Measurements from ENCODE around the gene EXOC6.

EXOC6 gene

DNA sequence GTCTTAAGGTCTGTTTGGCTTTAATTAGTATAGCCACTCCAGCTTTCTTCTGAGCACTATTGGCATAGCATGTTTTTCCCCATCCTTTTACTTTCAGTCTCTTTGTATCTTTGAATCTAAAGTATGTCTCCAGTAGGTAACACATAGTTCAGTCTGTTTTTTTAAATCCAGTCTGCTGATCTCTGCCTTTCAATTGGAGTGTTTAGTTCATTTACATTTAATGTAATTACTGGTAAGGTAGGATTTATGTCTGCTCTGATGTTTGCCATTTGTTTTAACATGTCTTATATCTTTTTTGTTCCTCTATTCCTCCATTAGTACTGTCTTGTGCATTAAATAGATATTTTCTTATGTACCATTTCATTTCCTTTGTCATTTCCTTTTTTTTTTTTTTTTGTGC, 72.5 kb downstream of the EXOC6 start:
- H3K27ac ChIP-seq (replicated peaks), result no peak overlapping the region
- TF ChIP-seq, protein P1, sequence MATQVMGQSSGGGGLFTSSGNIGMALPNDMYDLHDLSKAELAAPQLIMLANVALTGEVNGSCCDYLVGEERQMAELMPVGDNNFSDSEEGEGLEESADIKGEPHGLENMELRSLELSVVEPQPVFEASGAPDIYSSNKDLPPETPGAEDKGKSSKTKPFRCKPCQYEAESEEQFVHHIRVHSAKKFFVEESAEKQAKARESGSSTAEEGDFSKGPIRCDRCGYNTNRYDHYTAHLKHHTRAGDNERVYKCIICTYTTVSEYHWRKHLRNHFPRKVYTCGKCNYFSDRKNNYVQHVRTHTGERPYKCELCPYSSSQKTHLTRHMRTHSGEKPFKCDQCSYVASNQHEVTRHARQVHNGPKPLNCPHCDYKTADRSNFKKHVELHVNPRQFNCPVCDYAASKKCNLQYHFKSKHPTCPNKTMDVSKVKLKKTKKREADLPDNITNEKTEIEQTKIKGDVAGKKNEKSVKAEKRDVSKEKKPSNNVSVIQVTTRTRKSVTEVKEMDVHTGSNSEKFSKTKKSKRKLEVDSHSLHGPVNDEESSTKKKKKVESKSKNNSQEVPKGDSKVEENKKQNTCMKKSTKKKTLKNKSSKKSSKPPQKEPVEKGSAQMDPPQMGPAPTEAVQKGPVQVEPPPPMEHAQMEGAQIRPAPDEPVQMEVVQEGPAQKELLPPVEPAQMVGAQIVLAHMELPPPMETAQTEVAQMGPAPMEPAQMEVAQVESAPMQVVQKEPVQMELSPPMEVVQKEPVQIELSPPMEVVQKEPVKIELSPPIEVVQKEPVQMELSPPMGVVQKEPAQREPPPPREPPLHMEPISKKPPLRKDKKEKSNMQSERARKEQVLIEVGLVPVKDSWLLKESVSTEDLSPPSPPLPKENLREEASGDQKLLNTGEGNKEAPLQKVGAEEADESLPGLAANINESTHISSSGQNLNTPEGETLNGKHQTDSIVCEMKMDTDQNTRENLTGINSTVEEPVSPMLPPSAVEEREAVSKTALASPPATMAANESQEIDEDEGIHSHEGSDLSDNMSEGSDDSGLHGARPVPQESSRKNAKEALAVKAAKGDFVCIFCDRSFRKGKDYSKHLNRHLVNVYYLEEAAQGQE (IDR thresholded peaks at IDR 0.05; ENCODE audit: insufficient replicate concordance, low read depth), result no peak
- TF ChIP-seq GABPA (IDR thresholded peaks at IDR 0.05; ENCODE audit: low read depth), result no peak
- no peak for TF ChIP-seq POLR2AphosphoS5 (IDR thresholded peaks at IDR 0.05; ENCODE audit: low read depth)
- no peak for TF ChIP-seq SPI1 (IDR thresholded peaks at IDR 0.05; ENCODE audit: borderline replicate concordance, low read depth)
- TF ChIP-seq, protein P2, sequence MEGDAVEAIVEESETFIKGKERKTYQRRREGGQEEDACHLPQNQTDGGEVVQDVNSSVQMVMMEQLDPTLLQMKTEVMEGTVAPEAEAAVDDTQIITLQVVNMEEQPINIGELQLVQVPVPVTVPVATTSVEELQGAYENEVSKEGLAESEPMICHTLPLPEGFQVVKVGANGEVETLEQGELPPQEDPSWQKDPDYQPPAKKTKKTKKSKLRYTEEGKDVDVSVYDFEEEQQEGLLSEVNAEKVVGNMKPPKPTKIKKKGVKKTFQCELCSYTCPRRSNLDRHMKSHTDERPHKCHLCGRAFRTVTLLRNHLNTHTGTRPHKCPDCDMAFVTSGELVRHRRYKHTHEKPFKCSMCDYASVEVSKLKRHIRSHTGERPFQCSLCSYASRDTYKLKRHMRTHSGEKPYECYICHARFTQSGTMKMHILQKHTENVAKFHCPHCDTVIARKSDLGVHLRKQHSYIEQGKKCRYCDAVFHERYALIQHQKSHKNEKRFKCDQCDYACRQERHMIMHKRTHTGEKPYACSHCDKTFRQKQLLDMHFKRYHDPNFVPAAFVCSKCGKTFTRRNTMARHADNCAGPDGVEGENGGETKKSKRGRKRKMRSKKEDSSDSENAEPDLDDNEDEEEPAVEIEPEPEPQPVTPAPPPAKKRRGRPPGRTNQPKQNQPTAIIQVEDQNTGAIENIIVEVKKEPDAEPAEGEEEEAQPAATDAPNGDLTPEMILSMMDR (IDR thresholded peaks at IDR 0.05; ENCODE audit: insufficient read depth, low read length), result no peak
- no peak overlapping the region for H3K4me3 ChIP-seq (replicated peaks; ENCODE audit: insufficient read depth, low read length)
- H3K27me3 ChIP-seq (ENCODE audit: insufficient read depth, poor library complexity, severe bottlenecking), result no peaks in the 10 kb centered on the region
- no peak for DNase-seq (ENCODE audit: low read depth in 1 of 2, low spot score in 1 of 2)

DNA sequence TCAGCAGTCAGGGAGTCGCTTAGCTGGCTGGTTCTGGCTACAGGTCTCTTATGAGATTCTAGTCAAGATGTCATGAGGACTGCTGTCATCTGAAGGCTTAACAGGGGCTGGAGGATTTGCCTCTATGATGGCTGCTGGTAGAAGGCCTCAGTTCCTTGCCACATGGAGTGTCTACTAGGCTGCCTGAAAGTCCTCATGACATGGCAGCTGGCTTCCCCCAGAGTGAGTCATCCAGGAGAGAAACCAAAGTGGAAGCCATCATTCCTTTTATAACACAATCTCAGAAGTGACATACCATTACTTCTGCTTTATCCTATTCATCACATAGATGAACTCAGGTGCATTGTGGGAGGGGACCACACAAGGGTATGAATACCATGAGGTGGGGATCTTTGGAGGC, 75.1 kb downstream of the EXOC6 start:
- TF ChIP-seq SPI1 (IDR thresholded peaks at IDR 0.05; ENCODE audit: borderline replicate concordance, low read depth) (no peak), POLR2AphosphoS5 (IDR thresholded peaks at IDR 0.05; ENCODE audit: low read depth) (no peak), GABPA (IDR thresholded peaks at IDR 0.05; ENCODE audit: low read depth) (no peak)
- TF ChIP-seq, protein P1 (IDR thresholded peaks at IDR 0.05; ENCODE audit: insufficient replicate concordance, low read depth), result no peak
- TF ChIP-seq, protein P2 (IDR thresholded peaks at IDR 0.05; ENCODE audit: insufficient read depth, low read length), result no peak
- H3K27me3 ChIP-seq (ENCODE audit: insufficient read depth, poor library complexity, severe bottlenecking), result no peaks in the 10 kb centered on the region
- DNase-seq (ENCODE audit: low read depth in 1 of 2, low spot score in 1 of 2), result peak in 1 of 2 experiments; percentile 4
- no peak overlapping the region for H3K27ac ChIP-seq (replicated peaks)
- H3K4me3 ChIP-seq (replicated peaks; ENCODE audit: insufficient read depth, low read length), result no peak overlapping the region

DNA sequence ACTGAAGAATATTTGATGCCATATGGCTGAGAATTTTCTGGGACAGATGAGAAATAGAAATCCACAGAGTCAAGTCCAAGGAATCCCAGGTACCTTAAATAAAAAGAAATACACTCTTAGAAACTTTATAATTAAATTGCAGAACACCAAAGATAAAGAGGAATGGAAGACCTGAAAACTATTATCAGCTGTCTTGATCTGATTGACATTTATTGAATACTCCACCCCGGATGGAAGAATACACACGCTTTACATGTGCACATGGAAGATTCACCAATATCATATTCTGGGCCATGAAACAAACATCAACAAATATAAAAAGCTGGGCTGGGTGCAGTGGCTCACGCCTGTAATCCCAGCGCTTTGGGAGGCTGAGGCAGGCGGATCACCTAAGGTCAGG, 81.6 kb downstream of the EXOC6 start:
- Histone ChIP-seq H3K4me3 (replicated peaks; ENCODE audit: insufficient read depth, low read length) (no peak overlapping the region), H3K27ac (replicated peaks) (no peak overlapping the region), H3K27me3 (ENCODE audit: insufficient read depth, poor library complexity, severe bottlenecking) (no peaks in the 10 kb centered on the region)
- TF ChIP-seq, protein P2 (IDR thresholded peaks at IDR 0.05; ENCODE audit: insufficient read depth, low read length), result no peak
- TF ChIP-seq POLR2AphosphoS5 (IDR thresholded peaks at IDR 0.05; ENCODE audit: low read depth), result no peak
- TF ChIP-seq GABPA (IDR thresholded peaks at IDR 0.05; ENCODE audit: low read depth), result no peak
- no peak for TF ChIP-seq SPI1 (IDR thresholded peaks at IDR 0.05; ENCODE audit: borderline replicate concordance, low read depth)
- TF ChIP-seq, protein P1 (IDR thresholded peaks at IDR 0.05; ENCODE audit: insufficient replicate concordance, low read depth), result no peak
- no peak for DNase-seq (ENCODE audit: low read depth in 1 of 2, low spot score in 1 of 2)

Data from HL-60 (cell line).